ENCODE data around the gene STARD4. TPM values are rescaled to one million over a fixed set of nuclear protein-coding genes. Genes with fewer than 3 reads are reported as not detected.

The STARD4 gene
- total and polyA plus RNA-seq, 9 of the 15 experiments (the other 6 are each of a cell fraction or from before 2014, with no cell fraction given) = 28.4 to 88.0 (median 34.0) TPM

DNA sequence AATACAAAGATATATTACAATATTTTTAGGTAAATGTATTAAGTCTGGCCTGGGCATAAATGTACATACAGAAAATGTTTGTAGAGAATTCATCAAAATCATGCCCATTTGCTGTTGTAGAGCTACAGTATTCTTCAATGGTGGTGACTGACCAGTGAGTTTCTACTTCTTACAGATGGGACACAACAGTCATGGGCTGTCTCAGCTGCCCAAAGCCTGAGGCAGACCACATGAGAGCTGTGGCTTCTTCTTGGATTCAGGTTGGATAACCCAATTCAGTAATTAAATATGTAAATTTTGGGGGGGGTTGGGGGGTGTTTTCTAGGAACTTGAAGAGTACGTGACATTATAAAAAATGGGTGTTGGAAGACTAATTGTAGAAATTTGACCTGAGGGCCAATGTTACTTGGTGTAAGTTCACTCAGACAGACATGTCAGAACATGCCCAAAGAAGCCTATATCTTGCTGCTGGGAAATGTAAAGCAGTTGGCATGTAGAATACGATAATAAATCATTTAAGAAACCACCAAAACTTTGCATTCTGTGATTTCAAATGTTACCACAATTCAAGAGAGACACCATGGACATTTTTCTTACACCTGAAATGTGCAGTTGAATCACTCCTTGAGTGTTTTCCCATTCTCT lies 17.9 kb downstream of the STARD4 start (continued):
- TF ChIP-seq KAT8 (IDR thresholded peaks at IDR 0.05; ENCODE audit: low read depth) (no peak), MGA (IDR thresholded peaks at IDR 0.05) (no peak), EP300 (IDR thresholded peaks at IDR 0.05; ENCODE audit: low read length) (no peak), GTF3C2 (IDR thresholded peaks at IDR 0.05; ENCODE audit: borderline replicate concordance, extremely low read depth, insufficient read length) (no peak)

Data from K562 (cell line).